ENCODE data around the gene EHMT1. TPM values are rescaled to one million over a fixed set of nuclear protein-coding genes. Genes with fewer than 3 reads are reported as not detected.

The EHMT1 gene
- total RNA-seq, 2 donors from 2014 or later = 24.1 to 34.6 TPM

- no peak overlapping the region for H3K4me3 ChIP-seq
- H3K27me3 ChIP-seq = no peaks in the 10 kb centered on the region
- no peaks in the 10 kb centered on the region for H3K9me3 ChIP-seq
- H3K36me3 ChIP-seq = peaks cover 34% of the 10 kb centered on the region
- peaks cover 0 to 27% of the 10 kb centered on the region in 2 donors for H3K4me1 ChIP-seq
- no peak overlapping the region for H3K27ac ChIP-seq
- no peak for DNase-seq (ENCODE audit: low spot score)
- TF ChIP-seq CTCF (IDR thresholded peaks at IDR 0.05) = no peak
Observed at GRCh38 chr9:137581361-137582285, 37.2 kb upstream of the EHMT1 start.

GRCh38 chr9:137582286-137582860, 36.4 kb upstream of the EHMT1 start:
- Histone ChIP-seq H3K4me1 (peaks cover 0 to 19% of the 10 kb centered on the region in 2 donors), H3K4me3 (no peak overlapping the region), H3K36me3 (peaks cover 41% of the 10 kb centered on the region), H3K27me3 (no peaks in the 10 kb centered on the region), H3K27ac (no peak overlapping the region), H3K9me3 (no peaks in the 10 kb centered on the region)
- DNase-seq (ENCODE audit: low spot score) = no peak
- peak in 1 of 2 donors; percentile 29 for TF ChIP-seq CTCF (IDR thresholded peaks at IDR 0.05)

GRCh38 chr9:137583347-137583746, 35.5 kb upstream of the EHMT1 start:
- Histone ChIP-seq H3K4me1 (peaks cover 0 to 9% of the 10 kb centered on the region in 2 donors), H3K9me3 (no peaks in the 10 kb centered on the region), H3K27me3 (no peaks in the 10 kb centered on the region), H3K36me3 (peaks cover 50% of the 10 kb centered on the region), H3K27ac (no peak overlapping the region), H3K4me3 (no peak overlapping the region)
- no peak for DNase-seq (ENCODE audit: low spot score)
- no peak for TF ChIP-seq CTCF (IDR thresholded peaks at IDR 0.05)

GRCh38 chr9:137583957-137584356, 34.8 kb upstream of the EHMT1 start:
- H3K36me3 ChIP-seq = peaks cover 50% of the 10 kb centered on the region
- no peak for DNase-seq (ENCODE audit: low spot score)
- no peaks in the 10 kb centered on the region for H3K9me3 ChIP-seq
- H3K4me1 ChIP-seq = peaks cover 0 to 11% of the 10 kb centered on the region in 2 donors
- no peak overlapping the region for H3K4me3 ChIP-seq
- TF ChIP-seq CTCF (IDR thresholded peaks at IDR 0.05) = no peak
- no peaks in the 10 kb centered on the region for H3K27me3 ChIP-seq
- H3K27ac ChIP-seq = no peak overlapping the region

GRCh38 chr9:137586854-137587253, 32.0 kb upstream of the EHMT1 start:
- no peaks in the 10 kb centered on the region for H3K9me3 ChIP-seq
- H3K4me1 ChIP-seq = peaks cover 0 to 20% of the 10 kb centered on the region in 2 donors
- no peak overlapping the region for H3K27ac ChIP-seq
- H3K36me3 ChIP-seq = peaks cover 43% of the 10 kb centered on the region
- H3K4me3 ChIP-seq = no peak overlapping the region
- no peak for DNase-seq (ENCODE audit: low spot score)
- no peaks in the 10 kb centered on the region for H3K27me3 ChIP-seq
- TF ChIP-seq CTCF (IDR thresholded peaks at IDR 0.05) = no peak

All from right atrium auricular region (tissue), 2 donors.